OCI-LY1 (cell line): ENCODE data around the gene EFCAB5.

ENCODE experiments used
- H2AFZ ChIP-seq: fragments of 200-600 bp; sonication (generic), shearing (Covaris generic); 2 replicates; pipeline ENCODE4 v1.6.0; 2014; ENCODE audit warnings: antibody characterized with exemption, mild to moderate bottlenecking, low read length
- H3F3A ChIP-seq: fragments of 200-600 bp; sonication (generic), shearing (Covaris generic); 2 replicates; pipeline ENCODE4 v1.6.0; 2014; ENCODE audit warnings: mild to moderate bottlenecking, antibody characterized with exemption, low read length, moderate library complexity; ENCODE audit not compliant: insufficient read depth
- H3K27ac ChIP-seq: fragments of 200-600 bp; sonication (generic); 2 replicates; pipeline ENCODE4 v1.5.1; 2014; ENCODE audit warnings: low read length, mixed run types, mild to moderate bottlenecking, low read depth; ENCODE audit not compliant: poor library complexity, severe bottlenecking
- H3K27me3 ChIP-seq: fragments of 200-600 bp; sonication (generic); 2 replicates; pipeline ENCODE4 v1.6.0; 2014; ENCODE audit warnings: antibody characterized with exemption, mild to moderate bottlenecking, low read length, moderate library complexity; ENCODE audit not compliant: insufficient read depth
- H3K36me3 ChIP-seq: fragments of 200-600 bp; sonication (generic); 2 replicates; pipeline ENCODE4 v1.6.1; 2014; ENCODE audit warnings: mild to moderate bottlenecking, antibody characterized with exemption, low read length, moderate library complexity, mixed read lengths; ENCODE audit not compliant: insufficient read depth
- H3K4me1 ChIP-seq: fragments of 200-600 bp; sonication (generic); 2 replicates; pipeline ENCODE4 v1.5.1; 2014; ENCODE audit warnings: mild to moderate bottlenecking, low read length, moderate library complexity; ENCODE audit not compliant: insufficient read depth, severe bottlenecking
- H3K4me2 ChIP-seq: fragments of 200-600 bp; sonication (generic), shearing (Covaris generic); 2 replicates; pipeline ENCODE4 v1.6.1; 2014; ENCODE audit warnings: low read length
- H3K4me3 ChIP-seq: fragments of 200-600 bp; sonication (generic); 2 replicates; pipeline ENCODE4 v1.5.1; 2014; ENCODE audit warnings: low read length, low read depth, mild to moderate bottlenecking, mixed read lengths; ENCODE audit not compliant: poor library complexity, severe bottlenecking
- H3K79me2 ChIP-seq: fragments of 200-600 bp; shearing (Covaris generic); 2 replicates; pipeline ENCODE4 v1.6.1; 2016; ENCODE audit warnings: mixed run types, low read length, mixed read lengths; ENCODE audit not compliant: insufficient read depth
- H3K9ac ChIP-seq: fragments of 200-600 bp; sonication (generic), shearing (Covaris generic); 2 replicates; pipeline ENCODE4 v1.6.1; 2014; ENCODE audit warnings: mild to moderate bottlenecking, low read length, mixed read lengths
- H3K9me2 ChIP-seq: fragments of 200-600 bp; sonication (generic), shearing (Covaris generic); 2 replicates; pipeline ENCODE4 v1.6.1; 2014; ENCODE audit warnings: low read depth, mild to moderate bottlenecking, low read length, mixed read lengths
- H3K9me3 ChIP-seq: fragments of 200-600 bp; shearing (Covaris generic); 2 replicates; pipeline ENCODE4 v1.6.1; 2014; ENCODE audit warnings: low read length, mixed read lengths
- H4K20me1 ChIP-seq: fragments of 200-600 bp; sonication (generic), shearing (Covaris generic); 2 replicates; pipeline ENCODE4 v1.6.0; 2016; ENCODE audit warnings: mild to moderate bottlenecking, low read length; ENCODE audit not compliant: insufficient read depth
- EZH2 ChIP-seq: fragments of 200-600 bp; sonication (generic), shearing (Covaris generic); IDR thresholded peaks from 2 replicates; pipeline ENCODE4 v1.8.0; 2017; ENCODE audit warnings: borderline replicate concordance, mixed run types, mild to moderate bottlenecking, antibody characterized with exemption, low read length, moderate library complexity, mixed read lengths
- TF ChIP-seq, protein P1 (sequence below): fragments of 200-600 bp; sonication (generic), shearing (Covaris generic); IDR thresholded peaks from 2 replicates; pipeline ENCODE4 v1.5.1; 2017; ENCODE audit warnings: mild to moderate bottlenecking, antibody characterized with exemption, low read length, moderate library complexity, mixed read lengths

The EFCAB5 gene

DNA sequence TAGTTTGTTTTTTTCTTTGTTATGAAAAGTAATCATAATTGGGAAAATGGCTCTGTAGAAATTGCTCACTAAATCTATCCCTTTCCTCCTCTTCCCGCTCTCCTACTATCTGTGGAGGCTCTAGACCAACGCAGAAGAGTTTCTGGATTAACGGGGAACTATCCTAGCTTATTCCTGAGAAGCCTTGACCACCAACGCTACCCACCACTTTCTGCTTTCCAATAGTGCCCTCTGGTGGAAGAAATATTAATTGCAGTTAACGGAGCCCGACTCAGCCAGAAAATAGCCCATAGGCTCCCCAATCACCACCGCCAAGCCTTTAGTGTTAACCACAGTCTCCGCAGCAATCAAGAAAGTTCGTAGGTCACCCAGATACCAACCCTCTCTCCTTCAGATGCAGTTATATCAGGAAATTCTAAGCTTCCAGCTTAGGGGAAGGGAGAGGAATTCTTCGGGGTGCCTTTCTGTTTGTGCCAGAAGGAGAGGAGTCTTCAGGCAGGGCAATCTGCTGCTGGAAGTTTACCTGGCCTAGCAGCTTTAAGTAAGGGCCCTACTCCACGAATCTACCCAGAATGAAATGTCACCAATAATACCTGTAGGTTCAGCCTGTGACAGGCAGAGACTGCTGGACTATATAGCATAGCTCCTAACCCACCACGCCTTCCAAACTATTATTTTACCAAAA, 152.2 kb downstream of the EFCAB5 start:
- Histone ChIP-seq H3K9ac (no peak overlapping the region), H3K4me2 (no peak overlapping the region)
- TF ChIP-seq EZH2 = no peak
- TF ChIP-seq, protein P1, sequence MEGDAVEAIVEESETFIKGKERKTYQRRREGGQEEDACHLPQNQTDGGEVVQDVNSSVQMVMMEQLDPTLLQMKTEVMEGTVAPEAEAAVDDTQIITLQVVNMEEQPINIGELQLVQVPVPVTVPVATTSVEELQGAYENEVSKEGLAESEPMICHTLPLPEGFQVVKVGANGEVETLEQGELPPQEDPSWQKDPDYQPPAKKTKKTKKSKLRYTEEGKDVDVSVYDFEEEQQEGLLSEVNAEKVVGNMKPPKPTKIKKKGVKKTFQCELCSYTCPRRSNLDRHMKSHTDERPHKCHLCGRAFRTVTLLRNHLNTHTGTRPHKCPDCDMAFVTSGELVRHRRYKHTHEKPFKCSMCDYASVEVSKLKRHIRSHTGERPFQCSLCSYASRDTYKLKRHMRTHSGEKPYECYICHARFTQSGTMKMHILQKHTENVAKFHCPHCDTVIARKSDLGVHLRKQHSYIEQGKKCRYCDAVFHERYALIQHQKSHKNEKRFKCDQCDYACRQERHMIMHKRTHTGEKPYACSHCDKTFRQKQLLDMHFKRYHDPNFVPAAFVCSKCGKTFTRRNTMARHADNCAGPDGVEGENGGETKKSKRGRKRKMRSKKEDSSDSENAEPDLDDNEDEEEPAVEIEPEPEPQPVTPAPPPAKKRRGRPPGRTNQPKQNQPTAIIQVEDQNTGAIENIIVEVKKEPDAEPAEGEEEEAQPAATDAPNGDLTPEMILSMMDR = peak; percentile 84

DNA sequence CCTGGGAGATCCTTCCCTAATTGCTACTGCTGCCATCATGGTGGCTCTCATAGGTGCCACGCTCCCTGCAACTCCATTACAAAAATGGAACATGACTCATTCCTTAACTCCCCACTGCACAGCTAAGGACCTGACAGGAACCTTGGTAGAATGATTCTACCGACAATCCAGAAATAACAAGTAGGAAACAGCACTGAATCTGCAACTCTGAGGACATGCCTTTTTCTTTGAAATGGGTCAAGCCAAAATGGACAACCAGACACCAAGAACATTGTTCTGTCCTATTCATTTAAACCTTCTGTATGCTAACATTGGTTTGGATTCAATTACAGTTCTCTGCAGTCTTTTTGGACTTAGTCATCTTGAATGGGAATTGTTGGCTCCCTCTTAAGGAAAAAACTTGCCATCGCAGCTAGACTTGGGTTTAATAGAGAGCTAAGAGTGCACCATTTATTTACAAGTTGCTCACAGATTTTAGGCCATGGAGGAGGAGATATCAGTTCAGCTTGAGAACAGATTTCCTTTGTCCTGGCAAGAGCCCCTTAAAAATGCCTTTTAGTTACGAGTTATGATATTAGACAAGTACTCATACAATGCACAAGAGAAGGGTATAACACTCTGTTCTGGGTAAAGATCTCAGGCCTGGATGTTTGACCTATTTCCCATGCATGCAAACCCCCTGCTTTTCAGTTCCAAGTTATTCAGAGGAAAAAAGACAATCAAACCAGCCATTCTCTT, 154.2 kb downstream of the EFCAB5 start:
- Histone ChIP-seq H3K9me3 (no peaks in the 10 kb centered on the region), H3K36me3 (no peaks in the 10 kb centered on the region), H3K9ac (no peak overlapping the region), H2AFZ (no peak overlapping the region), H3K4me3 (no peak overlapping the region), H4K20me1 (no peaks in the 10 kb centered on the region), H3K79me2 (no peaks in the 10 kb centered on the region), H3K4me1 (no peaks in the 10 kb centered on the region), H3K9me2 (no peaks in the 10 kb centered on the region), H3K27ac (no peak overlapping the region), H3K4me2 (no peak overlapping the region), H3K27me3 (0 out of 2 replicates have a peak, but pooled peaks cover 3% of the 10 kb centered on the region), H3F3A (no peaks in the 10 kb centered on the region)
- no peak for TF ChIP-seq EZH2
- TF ChIP-seq, protein P1 = peak; percentile 51; the same call in 1 of the 2 replicates

More for the DNA sequence above, 152.2 kb downstream of the EFCAB5 start:
- Histone ChIP-seq H3F3A (no peaks in the 10 kb centered on the region), H4K20me1 (no peaks in the 10 kb centered on the region), H3K9me2 (no peaks in the 10 kb centered on the region), H3K27me3 (0 out of 2 replicates have a peak, but pooled peaks cover 3% of the 10 kb centered on the region), H3K4me3 (no peak overlapping the region), H3K9me3 (no peaks in the 10 kb centered on the region), H3K79me2 (no peaks in the 10 kb centered on the region), H2AFZ (no peak overlapping the region), H3K4me1 (no peaks in the 10 kb centered on the region), H3K27ac (no peak overlapping the region), H3K36me3 (no peaks in the 10 kb centered on the region)

DNA sequence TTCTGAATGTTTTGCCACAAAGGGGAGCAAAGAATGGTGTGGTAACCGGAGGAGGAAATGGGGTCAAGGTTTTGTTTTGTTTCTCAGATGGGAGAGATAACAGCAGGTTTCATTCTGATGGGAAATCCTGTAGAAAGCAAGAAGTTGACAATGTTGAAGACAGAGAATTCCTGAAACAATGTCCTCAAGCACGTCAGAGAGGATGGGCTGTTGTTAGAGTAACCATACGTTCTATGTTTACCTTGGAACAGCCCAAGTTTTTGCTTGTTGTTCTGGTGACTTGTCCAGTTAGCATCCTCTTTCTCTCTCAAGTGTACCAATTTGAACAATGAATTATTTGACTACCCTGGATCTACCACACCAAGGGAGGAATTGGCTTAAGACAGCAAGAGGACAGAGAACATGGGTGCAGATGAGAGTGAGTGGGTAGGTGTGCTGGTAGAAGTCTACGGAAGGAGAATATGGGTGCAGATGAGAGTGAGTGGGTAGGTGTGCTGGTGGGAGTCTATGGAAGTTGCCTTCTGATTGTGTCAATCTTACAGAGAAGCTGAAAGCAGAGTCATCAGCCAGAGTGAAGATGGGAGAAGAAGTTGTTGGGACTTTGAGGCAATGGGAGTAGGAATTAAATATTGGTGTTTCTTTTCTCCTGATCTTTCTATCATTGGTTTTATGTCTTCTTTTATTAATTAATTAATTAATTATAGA, 160.4 kb downstream of the EFCAB5 start:
- Histone ChIP-seq H3K4me1 (peaks cover 5% of the 10 kb centered on the region), H3K4me3 (no peak overlapping the region), H3K4me2 (no peak overlapping the region), H3F3A (no peaks in the 10 kb centered on the region), H3K27ac (no peak overlapping the region), H3K36me3 (no peaks in the 10 kb centered on the region), H3K27me3 (no peaks in the 10 kb centered on the region), H3K9me2 (no peaks in the 10 kb centered on the region), H2AFZ (no peak overlapping the region), H3K9ac (no peak overlapping the region), H3K9me3 (no peaks in the 10 kb centered on the region), H4K20me1 (no peaks in the 10 kb centered on the region), H3K79me2 (no peaks in the 10 kb centered on the region)
- no peak for TF ChIP-seq EZH2
- TF ChIP-seq, protein P1 = no peak
